Measurements from ENCODE around the gene TNS4. TPM values are rescaled to one million over a fixed set of nuclear protein-coding genes. Genes with fewer than 3 reads are reported as not detected.
"Not testable (repeated sequence)": the region's sequence is repeated elsewhere in the genome, so short reads cannot be mapped to it uniquely, and the experiment has no call there.

The TNS4 gene
- total RNA-seq = not detected
- polyA plus RNA-seq (ENCODE audit: insufficient read length in 2 of 2) = under 1 TPM in 1 of 2 donors, not detected in 1; 0.29 TPM
- long read RNA-seq, donor 1 = 0 reads
- long read RNA-seq, donor 2 = 0 reads
- long read RNA-seq, donor 3 = 0 reads
- long read RNA-seq, donor 4 = 0 reads

GRCh38 chr17:40501499-40501911 is at the start of gene TNS4:
Gene TNS4, minus strand, starts transcription at chr17:40501623. Its CDS starts 5,198 bp downstream, at chr17:40496425.
- Histone ChIP-seq H3K27me3 (ENCODE audit: control insufficient read depth, insufficient read depth, low read length) (peaks cover 5% of the 10 kb centered on the region), H3K4me3 (ENCODE audit: low read depth, low read length) (no peak within 1 kb of the TSS), H3K9me3 (ENCODE audit: control insufficient read depth, insufficient read depth, low read length) (no peaks in the 10 kb centered on the region), H3K4me1 (ENCODE audit: control insufficient read depth, insufficient read depth, low read length) (peaks cover 12% of the 10 kb centered on the region), H3K27ac (ENCODE audit: low read depth, low read length) (no peak within 1 kb of the TSS), H3K36me3 (ENCODE audit: control insufficient read depth, insufficient read depth, low read length) (no peaks in the 10 kb centered on the region)
- WGBS (ENCODE audit: insufficient coverage) = 66% methylated on average over 5 of the region's 7 CpGs
- DNase-seq (ENCODE audit: low read depth in 4 of 6, low spot score in 6 of 6) = no peak

- Histone ChIP-seq H3K36me3 (ENCODE audit: control insufficient read depth, insufficient read depth, low read length) (no peaks in the 10 kb centered on the region), H3K27me3 (ENCODE audit: control insufficient read depth, insufficient read depth, low read length) (no peaks in the 10 kb centered on the region), H3K9me3 (ENCODE audit: control insufficient read depth, insufficient read depth, low read length) (no peaks in the 10 kb centered on the region), H3K27ac (ENCODE audit: low read depth, low read length) (no peak overlapping the region), H3K4me1 (ENCODE audit: control insufficient read depth, insufficient read depth, low read length) (peaks cover 64% of the 10 kb centered on the region), H3K4me3 (ENCODE audit: low read depth, low read length) (no peak overlapping the region)
- DNase-seq (ENCODE audit: low read depth in 4 of 6, low spot score in 6 of 6) = no peak
- WGBS (ENCODE audit: insufficient coverage) = 85% methylated on average over 7 of the region's 8 CpGs
Observed at GRCh38 chr17:40550608-40551007, 49.2 kb upstream of the TNS4 start.

GRCh38 chr17:40548982-40549685 is 47.7 kb upstream of the TNS4 start:
- no peaks in the 10 kb centered on the region for H3K9me3 ChIP-seq (ENCODE audit: control insufficient read depth, insufficient read depth, low read length)
- H3K36me3 ChIP-seq (ENCODE audit: control insufficient read depth, insufficient read depth, low read length) = no peaks in the 10 kb centered on the region
- no peak overlapping the region for H3K4me3 ChIP-seq (ENCODE audit: low read depth, low read length)
- H3K4me1 ChIP-seq (ENCODE audit: control insufficient read depth, insufficient read depth, low read length) = peaks cover 61% of the 10 kb centered on the region
- H3K27ac ChIP-seq (ENCODE audit: low read depth, low read length) = peak overlapping the region; percentile 61
- no peaks in the 10 kb centered on the region for H3K27me3 ChIP-seq (ENCODE audit: control insufficient read depth, insufficient read depth, low read length)
- DNase-seq (ENCODE audit: low read depth in 4 of 6, low spot score in 6 of 6) = no peak
- 64% methylated on average over 7 of the region's 9 CpGs for WGBS (ENCODE audit: insufficient coverage)

- no peaks in the 10 kb centered on the region for H3K9me3 ChIP-seq (ENCODE audit: control insufficient read depth, insufficient read depth, low read length)
- H3K4me1 ChIP-seq (ENCODE audit: control insufficient read depth, insufficient read depth, low read length) = peaks cover 58% of the 10 kb centered on the region
- no peak for DNase-seq (ENCODE audit: low read depth in 4 of 6, low spot score in 6 of 6)
Observed at GRCh38 chr17:40548491-40548981, 47.1 kb upstream of the TNS4 start.

GRCh38 chr17:40547785-40548478 is 46.5 kb upstream of the TNS4 start:
- no peak for DNase-seq (ENCODE audit: low read depth in 4 of 6, low spot score in 6 of 6)
- Histone ChIP-seq H3K4me1 (ENCODE audit: control insufficient read depth, insufficient read depth, low read length) (peaks cover 58% of the 10 kb centered on the region), H3K4me3 (ENCODE audit: low read depth, low read length) (no peak overlapping the region), H3K36me3 (ENCODE audit: control insufficient read depth, insufficient read depth, low read length) (no peaks in the 10 kb centered on the region), H3K27me3 (ENCODE audit: control insufficient read depth, insufficient read depth, low read length) (no peaks in the 10 kb centered on the region), H3K27ac (ENCODE audit: low read depth, low read length) (no peak overlapping the region), H3K9me3 (ENCODE audit: control insufficient read depth, insufficient read depth, low read length) (no peaks in the 10 kb centered on the region)
- WGBS (ENCODE audit: insufficient coverage) = 80% methylated on average over 1 of the region's 2 CpGs

More at GRCh38 chr17:40548491-40548981, 47.1 kb upstream of the TNS4 start:
- Histone ChIP-seq H3K27ac (ENCODE audit: low read depth, low read length) (peak overlapping the region; percentile 61), H3K4me3 (ENCODE audit: low read depth, low read length) (no peak overlapping the region), H3K36me3 (ENCODE audit: control insufficient read depth, insufficient read depth, low read length) (no peaks in the 10 kb centered on the region), H3K27me3 (ENCODE audit: control insufficient read depth, insufficient read depth, low read length) (no peaks in the 10 kb centered on the region)
- 81% methylated on average over 8 of the region's 9 CpGs for WGBS (ENCODE audit: insufficient coverage)

- DNase-seq (ENCODE audit: low read depth in 4 of 6, low spot score in 6 of 6) = peak in 1 of 6 donors; percentile 66
- H3K4me1 ChIP-seq (ENCODE audit: control insufficient read depth, insufficient read depth, low read length) = peaks cover 60% of the 10 kb centered on the region
Observed at GRCh38 chr17:40547079-40547784, 45.8 kb upstream of the TNS4 start.

GRCh38 chr17:40546497-40546896 is 45.1 kb upstream of the TNS4 start:
- not testable (repeated sequence) for H3K9me3 ChIP-seq (ENCODE audit: control insufficient read depth, insufficient read depth, low read length); H3K4me3 ChIP-seq (ENCODE audit: low read depth, low read length); DNase-seq (ENCODE audit: low read depth in 4 of 6, low spot score in 6 of 6); H3K36me3 ChIP-seq (ENCODE audit: control insufficient read depth, insufficient read depth, low read length); H3K27me3 ChIP-seq (ENCODE audit: control insufficient read depth, insufficient read depth, low read length); H3K27ac ChIP-seq (ENCODE audit: low read depth, low read length)
- no CpG with 5 or more reads among the region's 4 CpGs for WGBS (ENCODE audit: insufficient coverage)
- peaks cover 60% of the 10 kb centered on the region for H3K4me1 ChIP-seq (ENCODE audit: control insufficient read depth, insufficient read depth, low read length)

More at GRCh38 chr17:40547079-40547784, 45.8 kb upstream of the TNS4 start:
- Histone ChIP-seq H3K27ac (ENCODE audit: low read depth, low read length) (no peak overlapping the region), H3K4me3 (ENCODE audit: low read depth, low read length) (no peak overlapping the region), H3K27me3 (ENCODE audit: control insufficient read depth, insufficient read depth, low read length) (no peaks in the 10 kb centered on the region), H3K9me3 (ENCODE audit: control insufficient read depth, insufficient read depth, low read length) (no peaks in the 10 kb centered on the region), H3K36me3 (ENCODE audit: control insufficient read depth, insufficient read depth, low read length) (no peaks in the 10 kb centered on the region)
- 73% methylated on average over 4 of the region's 11 CpGs for WGBS (ENCODE audit: insufficient coverage)

GRCh38 chr17:40545660-40546059 is 44.2 kb upstream of the TNS4 start:
- Histone ChIP-seq H3K36me3 (ENCODE audit: control insufficient read depth, insufficient read depth, low read length) (no peaks in the 10 kb centered on the region), H3K4me3 (ENCODE audit: low read depth, low read length) (no peak overlapping the region), H3K9me3 (ENCODE audit: control insufficient read depth, insufficient read depth, low read length) (no peaks in the 10 kb centered on the region), H3K27ac (ENCODE audit: low read depth, low read length) (no peak overlapping the region), H3K27me3 (ENCODE audit: control insufficient read depth, insufficient read depth, low read length) (no peaks in the 10 kb centered on the region), H3K4me1 (ENCODE audit: control insufficient read depth, insufficient read depth, low read length) (peaks cover 60% of the 10 kb centered on the region)
- DNase-seq (ENCODE audit: low read depth in 4 of 6, low spot score in 6 of 6) = no peak
- WGBS (ENCODE audit: insufficient coverage) = 90% methylated on average over 7 of the region's 11 CpGs
